HCT116 (cell line): ENCODE data around the gene DPP6. TPM values are rescaled to one million over a fixed set of nuclear protein-coding genes. Genes with fewer than 3 reads are reported as not detected.

Experiments
- ATAC-seq: fragments of 200-7000 bp; cut with Tn5 transposase; 2 replicates; pipeline ENCODE4 v1.9.1; 2020; ENCODE audit warnings: mild to moderate bottlenecking, moderate library complexity
- BruUV-seq: library from RNA; stranded (reverse); fragments of 400-500 nt; replicated peaks from 2 replicates; lab custom pipeline; 2021; lab: Mats Ljungman, UMichigan
- CTCF ChIA-PET: fragments of 300-600 bp; sonication (Branson Sonifier 250); formaldehyde crosslinking; loops from one replicate; lab custom pipeline; 2021; ENCODE audit warnings: antibody characterized with exemption; lab: Charles Lee
- POLR2A ChIA-PET: fragments of 300-600, 350-600 bp; sonication (Branson Sonifier 250); formaldehyde crosslinking; loops from one replicate; lab custom pipeline; 2021; ENCODE audit warnings: antibody characterized with exemption; lab: Charles Lee
- RAD21 ChIA-PET, 2 experiments: fragments of 300-600 bp; sonication (Branson Sonifier 250); formaldehyde crosslinking; loops; one replicate each; lab custom pipeline; 2023; ENCODE audit warnings: low total read pairs in 2 of 2; ENCODE audit not compliant: uncharacterized antibody in 2 of 2, unreplicated experiment in 2 of 2, low non-redundant PET in 1 of 2; lab: Charles Lee
- DNase-seq: peaks from one replicate; pipeline ENCODE4 v3.0.0-alpha.2; 2010; ENCODE audit warnings: low read depth, low spot score
- H2AFZ ChIP-seq: fragments of 200-600 bp; shearing (Covaris generic), sonication (generic); 2 replicates; pipeline ENCODE4 v1.6.1; 2017; ENCODE audit warnings: low read depth, mixed run types, mixed read lengths, antibody characterized with exemption, low read length; ENCODE audit not compliant: poor library complexity, severe bottlenecking
- H3K27ac ChIP-seq: 2 replicates; pipeline ENCODE4 v1.5.1; 2012; ENCODE audit warnings: low read depth, low read length
- H3K27me3 ChIP-seq: fragments of 200-600 bp; sonication (generic); 2 replicates; pipeline ENCODE4 v1.6.1; 2016; ENCODE audit warnings: mixed run types, low read length, mixed read lengths; ENCODE audit not compliant: insufficient read depth
- H3K36me3 ChIP-seq, 2 experiments: fragments of 200-500 bp in 1 of 2; fragments of 200-600 bp in 1 of 2; sonication (Bioruptor generic) in 1 of 2; sonication (generic) in 1 of 2; 2 replicates each; pipeline versions ENCODE4 v1.5.1 to v1.6.1; 2014 to 2016; ENCODE audit warnings: low read length in 2 of 2, inconsistent platforms in 1 of 2, mixed read lengths in 1 of 2, mixed run types in 1 of 2; ENCODE audit not compliant: insufficient read depth in 2 of 2, control insufficient read depth in 1 of 2
- H3K4me1 ChIP-seq, 2 experiments: fragments of 200-600 bp in 1 of 2; sonication (generic) in 1 of 2; 2 replicates each; pipeline versions ENCODE4 v1.5.1 to v1.6.1; 2012 to 2017; ENCODE audit warnings: low read length in 2 of 2, inconsistent platforms in 1 of 2, mild to moderate bottlenecking in 1 of 2, mixed read lengths in 1 of 2, mixed run types in 1 of 2, moderate library complexity in 1 of 2; ENCODE audit not compliant: insufficient read depth in 2 of 2, control insufficient read depth in 1 of 2
- H3K4me2 ChIP-seq: fragments of 200-600 bp; sonication (generic); 2 replicates; pipeline ENCODE4 v1.6.1; 2017; ENCODE audit warnings: mixed run types, low read length, mixed read lengths
- H3K4me3 ChIP-seq, 2 experiments: fragments of 200-600 bp in 1 of 2; sonication (generic) in 1 of 2; replicated peaks in 1 of 2; 2 replicates each; pipeline ENCODE4 v1.5.1; 2011 to 2016; ENCODE audit warnings: low read length in 2 of 2, control low read depth in 1 of 2, low read depth in 1 of 2, mild to moderate bottlenecking in 1 of 2, mixed read lengths in 1 of 2, mixed run types in 1 of 2
- H3K79me2 ChIP-seq: fragments of 200-600 bp; sonication (generic); 2 replicates; pipeline ENCODE4 v1.6.1; 2017; ENCODE audit warnings: mild to moderate bottlenecking, mixed run types, low read length, moderate library complexity, mixed read lengths; ENCODE audit not compliant: insufficient read depth
- H3K9ac ChIP-seq: fragments of 200-600 bp; sonication (generic); 2 replicates; pipeline ENCODE4 v1.6.1; 2016; ENCODE audit warnings: low read length, mixed read lengths
- H3K9me2 ChIP-seq: fragments of 200-600 bp; sonication (generic), shearing (Covaris generic); 2 replicates; pipeline ENCODE4 v1.6.1; 2017; ENCODE audit warnings: mixed run types, mild to moderate bottlenecking, moderate library complexity; ENCODE audit not compliant: insufficient read depth
- H3K9me3 ChIP-seq, 2 experiments: fragments of 200-500 bp in 1 of 2; fragments of 200-600 bp in 1 of 2; sonication (Bioruptor generic) in 1 of 2; sonication (generic) in 1 of 2; 2 replicates each; pipeline ENCODE4 v1.6.1; 2014 to 2017; ENCODE audit warnings: low read length in 2 of 2, mixed read lengths in 2 of 2, inconsistent platforms in 1 of 2, low read depth in 1 of 2, mild to moderate bottlenecking in 1 of 2, mixed run types in 1 of 2, moderate library complexity in 1 of 2; ENCODE audit not compliant: control insufficient read depth in 1 of 2, insufficient read depth in 1 of 2
- H4K20me1 ChIP-seq: fragments of 200-600 bp; sonication (generic), shearing (Covaris generic); 2 replicates; pipeline ENCODE4 v1.6.1; 2017; ENCODE audit warnings: mixed run types, mild to moderate bottlenecking, moderate library complexity; ENCODE audit not compliant: insufficient read depth
- ATF3 ChIP-seq: IDR thresholded peaks from 2 replicates; pipeline ENCODE4 v1.6.1; 2012
- CEBPB ChIP-seq: IDR thresholded peaks from 2 replicates; pipeline ENCODE4 v1.6.1; 2012; ENCODE audit warnings: low read depth
- EGR1 ChIP-seq: IDR thresholded peaks from 2 replicates; pipeline ENCODE4 v1.6.1; 2012; ENCODE audit warnings: low read depth
- EZH2 ChIP-seq: fragments of 200-600 bp; sonication (generic); IDR thresholded peaks from 2 replicates; pipeline ENCODE4 v1.6.1; 2017; ENCODE audit warnings: antibody characterized with exemption, mixed run types
- EZH2phosphoT487 ChIP-seq: fragments of 200-600 bp; IDR thresholded peaks from 2 replicates; pipeline ENCODE4 v1.6.1; 2018; ENCODE audit warnings: antibody characterized with exemption, borderline replicate concordance
- FOSL1 ChIP-seq: IDR thresholded peaks from 2 replicates; pipeline ENCODE4 v1.6.1; 2012; ENCODE audit warnings: low read depth
- JUND ChIP-seq: IDR thresholded peaks from 2 replicates; pipeline ENCODE4 v1.6.1; 2012
- POLR2A ChIP-seq: IDR thresholded peaks from 2 replicates; pipeline ENCODE4 v1.7.0; 2011; ENCODE audit warnings: borderline replicate concordance; ENCODE audit not compliant: insufficient read depth, insufficient read length; ENCODE audit errors: extremely low read depth
- POLR2AphosphoS5 ChIP-seq: IDR thresholded peaks from 2 replicates; pipeline ENCODE4 v1.6.1; 2011; ENCODE audit warnings: mild to moderate bottlenecking, low read depth, low read length, moderate library complexity
- RAD21 ChIP-seq: IDR thresholded peaks from 2 replicates; pipeline ENCODE4 v1.6.1; 2012; ENCODE audit warnings: low read depth, mild to moderate bottlenecking
- SIN3A ChIP-seq: IDR thresholded peaks from 2 replicates; pipeline ENCODE4 v1.6.1; 2012; ENCODE audit warnings: low read depth
- SP1 ChIP-seq: IDR thresholded peaks from 2 replicates; pipeline ENCODE4 v1.6.1; 2012; ENCODE audit warnings: low read depth
- TCF7L2 ChIP-seq: IDR thresholded peaks from 2 replicates; pipeline ENCODE4 v1.7.0; 2011; ENCODE audit warnings: borderline replicate concordance, inconsistent platforms; ENCODE audit not compliant: insufficient read depth, insufficient read length; ENCODE audit errors: extremely low read depth
- YY1 ChIP-seq: IDR thresholded peaks from 2 replicates; pipeline ENCODE4 v1.6.1; 2011; ENCODE audit warnings: low read length, low read depth, moderate library complexity, mild to moderate bottlenecking; ENCODE audit not compliant: insufficient replicate concordance; ENCODE audit errors: extremely low read depth
- ZBTB33 ChIP-seq: IDR thresholded peaks from 2 replicates; pipeline ENCODE4 v1.6.1; 2011; ENCODE audit warnings: mild to moderate bottlenecking, low read length, moderate library complexity; ENCODE audit not compliant: insufficient replicate concordance; ENCODE audit errors: extremely low read depth
- ZFX ChIP-seq: fragments of 450-650 bp; IDR thresholded peaks from 2 replicates; pipeline ENCODE4 v1.6.1; 2017
- intact Hi-C: fragments of 100-400 bp; cut with micrococcal nuclease; formaldehyde crosslinking; loops from 2 replicates; pipeline ENCODE4 v1.10.0; 2022
- total RNA-seq: library from RNA; stranded (reverse); gene quantifications from one replicate; pipeline ENCODE4 v1.2.1, GENCODE V29; 2021; ENCODE audit not compliant: unreplicated experiment
- TF ChIP-seq, protein P1 (sequence below): IDR thresholded peaks from 2 replicates; pipeline ENCODE4 v1.6.1; 2012; ENCODE audit warnings: low read depth
- TF ChIP-seq, protein P2 (sequence below): IDR thresholded peaks from 2 replicates; pipeline ENCODE4 v1.6.1; 2012

DPP6 gene
- total RNA-seq, 1 experiment from 2014 or later, result not detected

DNA sequence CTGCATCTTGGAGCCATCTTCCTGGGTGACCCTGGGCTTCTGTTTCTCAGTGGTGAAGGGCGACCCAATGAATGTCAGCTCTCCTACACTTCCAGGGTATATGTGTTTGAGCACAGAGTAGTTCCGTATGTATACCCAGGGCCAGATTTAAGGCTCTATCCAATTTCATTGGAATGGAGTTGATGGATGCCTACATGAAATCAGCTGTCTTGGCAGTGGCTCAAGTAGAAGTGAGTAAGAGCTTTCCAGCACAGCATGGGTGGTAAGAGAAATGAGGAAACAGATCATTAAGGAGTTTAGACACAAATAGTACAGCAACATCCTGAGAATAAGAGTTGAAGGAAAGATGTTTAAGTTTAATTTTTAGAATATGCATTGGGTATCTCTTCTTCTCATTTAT, 517.7 kb downstream of the DPP6 start:
- TF ChIP-seq RAD21, result no peak
- no peak for TF ChIP-seq ZBTB33
- no peak for TF ChIP-seq TCF7L2
- no peak for TF ChIP-seq YY1
- TF ChIP-seq EZH2, result no peak
- TF ChIP-seq, protein P1, sequence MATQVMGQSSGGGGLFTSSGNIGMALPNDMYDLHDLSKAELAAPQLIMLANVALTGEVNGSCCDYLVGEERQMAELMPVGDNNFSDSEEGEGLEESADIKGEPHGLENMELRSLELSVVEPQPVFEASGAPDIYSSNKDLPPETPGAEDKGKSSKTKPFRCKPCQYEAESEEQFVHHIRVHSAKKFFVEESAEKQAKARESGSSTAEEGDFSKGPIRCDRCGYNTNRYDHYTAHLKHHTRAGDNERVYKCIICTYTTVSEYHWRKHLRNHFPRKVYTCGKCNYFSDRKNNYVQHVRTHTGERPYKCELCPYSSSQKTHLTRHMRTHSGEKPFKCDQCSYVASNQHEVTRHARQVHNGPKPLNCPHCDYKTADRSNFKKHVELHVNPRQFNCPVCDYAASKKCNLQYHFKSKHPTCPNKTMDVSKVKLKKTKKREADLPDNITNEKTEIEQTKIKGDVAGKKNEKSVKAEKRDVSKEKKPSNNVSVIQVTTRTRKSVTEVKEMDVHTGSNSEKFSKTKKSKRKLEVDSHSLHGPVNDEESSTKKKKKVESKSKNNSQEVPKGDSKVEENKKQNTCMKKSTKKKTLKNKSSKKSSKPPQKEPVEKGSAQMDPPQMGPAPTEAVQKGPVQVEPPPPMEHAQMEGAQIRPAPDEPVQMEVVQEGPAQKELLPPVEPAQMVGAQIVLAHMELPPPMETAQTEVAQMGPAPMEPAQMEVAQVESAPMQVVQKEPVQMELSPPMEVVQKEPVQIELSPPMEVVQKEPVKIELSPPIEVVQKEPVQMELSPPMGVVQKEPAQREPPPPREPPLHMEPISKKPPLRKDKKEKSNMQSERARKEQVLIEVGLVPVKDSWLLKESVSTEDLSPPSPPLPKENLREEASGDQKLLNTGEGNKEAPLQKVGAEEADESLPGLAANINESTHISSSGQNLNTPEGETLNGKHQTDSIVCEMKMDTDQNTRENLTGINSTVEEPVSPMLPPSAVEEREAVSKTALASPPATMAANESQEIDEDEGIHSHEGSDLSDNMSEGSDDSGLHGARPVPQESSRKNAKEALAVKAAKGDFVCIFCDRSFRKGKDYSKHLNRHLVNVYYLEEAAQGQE, result no peak
- TF ChIP-seq SP1, result no peak
- no peak for TF ChIP-seq ZFX
- no peak for TF ChIP-seq FOSL1
- no peak for TF ChIP-seq POLR2A
- TF ChIP-seq EGR1, result no peak
- TF ChIP-seq SIN3A, result no peak
- no peak for TF ChIP-seq EZH2phosphoT487
- no peak for TF ChIP-seq JUND
- TF ChIP-seq CEBPB, result no peak
- TF ChIP-seq POLR2AphosphoS5, result no peak
- no peak for TF ChIP-seq ATF3
- TF ChIP-seq, protein P2, sequence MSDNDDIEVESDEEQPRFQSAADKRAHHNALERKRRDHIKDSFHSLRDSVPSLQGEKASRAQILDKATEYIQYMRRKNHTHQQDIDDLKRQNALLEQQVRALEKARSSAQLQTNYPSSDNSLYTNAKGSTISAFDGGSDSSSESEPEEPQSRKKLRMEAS, result no peak
- no peak overlapping the region for H3K4me2 ChIP-seq
- POLR2A ChIA-PET, result no interaction called here

More for the DNA sequence above, 517.7 kb downstream of the DPP6 start:
- Histone ChIP-seq H3K36me3 (no peaks in the 10 kb centered on the region), H3K9me3 (peaks cover 8 to 14% of the 10 kb centered on the region in 2 experiments; a peak in 3 of 4 replicates), H3K79me2 (no peaks in the 10 kb centered on the region), H3K9ac (no peak overlapping the region), H2AFZ (no peak overlapping the region), H3K27me3 (no peaks in the 10 kb centered on the region), H3K9me2 (no peaks in the 10 kb centered on the region), H3K4me3 (no peak overlapping the region), H4K20me1 (no peaks in the 10 kb centered on the region), H3K27ac (no peak overlapping the region), H3K4me1 (no peaks in the 10 kb centered on the region)
- CTCF ChIA-PET, result no interaction called here
- BruUV-seq, result no TSS peak
- RAD21 ChIA-PET, result no interaction called here
- DNase-seq, result no peak
- ATAC-seq, result no peak
- intact Hi-C loops, result no loop called here
